NCI-H2029 treated with DMSO at 0.1 percent for 48 hours (cell line): ENCODE results near the gene TMED5.
"Not testable (repeated sequence)": the region's sequence is repeated elsewhere in the genome, so short reads cannot be mapped to it uniquely, and the experiment has no call there.

Source experiments
- DNase-seq: peaks from one replicate; lab custom pipeline; 2025; lab: John Stamatoyannopoulos, UW

The TMED5 gene

DNA sequence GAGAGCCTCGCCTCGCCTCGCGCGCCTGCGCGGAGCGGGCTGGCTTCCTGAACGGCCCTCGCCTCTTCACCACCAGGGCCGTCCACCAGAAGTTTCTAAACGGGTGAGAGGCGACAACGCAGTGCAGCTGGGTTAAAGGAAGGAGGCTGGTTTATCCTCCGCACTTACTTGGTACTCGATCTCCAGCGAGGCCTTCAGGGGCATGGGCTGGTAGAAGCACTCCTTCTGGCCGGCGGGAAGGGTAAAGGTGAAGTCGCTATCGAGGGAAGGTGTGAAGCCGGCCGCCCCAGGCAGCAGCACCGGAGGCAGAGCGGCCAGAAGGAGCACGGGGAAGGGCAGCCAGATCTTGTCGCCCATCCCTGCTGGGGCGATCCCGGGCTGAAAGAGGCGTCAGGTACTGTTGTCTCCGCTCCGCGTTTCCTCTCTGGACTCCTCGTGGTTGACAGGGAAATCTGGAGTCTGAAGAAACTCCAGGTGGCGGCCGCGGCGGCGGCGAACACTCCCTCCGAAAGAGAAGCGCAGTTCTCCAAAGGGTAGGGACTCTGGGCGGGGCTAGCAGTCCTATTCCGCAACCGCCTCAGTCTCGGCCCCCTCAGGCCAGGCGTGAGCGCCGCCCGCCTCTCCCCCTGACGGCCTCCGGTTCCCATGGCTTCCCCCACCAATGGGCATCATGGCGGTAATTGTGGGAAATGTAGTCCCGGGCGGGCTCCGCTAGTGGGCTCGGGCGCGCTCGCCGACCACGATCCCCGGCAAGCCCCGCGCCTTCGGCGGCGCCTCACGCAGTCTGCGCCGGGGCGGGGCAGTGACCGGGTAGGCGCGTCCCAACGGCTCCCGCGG is at the start of gene TMED5:
Gene TMED5, minus strand, starts transcription at position 528 of the 837 bp plus-strand sequence. Its CDS starts 171 bp downstream, at position 357.
- peak; percentile 97 for DNase-seq

DNA sequence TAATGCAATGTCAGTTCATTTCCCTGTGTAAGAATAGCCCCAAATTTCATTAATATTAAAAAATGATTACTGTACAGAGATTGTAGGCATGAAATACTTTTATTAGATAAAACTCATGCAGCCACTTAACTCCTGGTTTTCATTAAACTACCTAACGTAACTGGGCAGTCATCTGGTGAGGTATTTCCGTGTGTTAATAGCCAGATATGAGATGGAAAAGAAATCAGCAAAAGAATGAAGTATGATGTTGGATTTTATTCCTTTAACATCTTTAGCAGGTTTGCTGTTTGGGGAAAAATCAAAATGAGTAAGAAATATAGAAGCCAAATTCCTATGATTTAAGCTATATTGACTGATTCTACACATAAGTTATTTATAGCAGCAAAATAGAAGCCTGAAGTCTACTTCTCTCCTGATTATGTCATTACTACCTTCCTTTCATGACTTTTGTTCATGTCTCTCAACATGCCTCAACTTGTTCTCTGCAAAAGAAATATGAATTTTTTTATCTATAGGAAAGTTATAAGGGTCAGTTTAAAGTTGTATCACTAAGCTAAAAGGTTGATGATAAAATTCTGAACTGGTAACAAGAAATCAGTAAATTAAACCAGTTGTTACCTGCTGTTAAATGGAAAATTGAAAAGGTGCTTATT is 42.9 kb upstream of the TMED5 start:
- no peak for DNase-seq

DNA sequence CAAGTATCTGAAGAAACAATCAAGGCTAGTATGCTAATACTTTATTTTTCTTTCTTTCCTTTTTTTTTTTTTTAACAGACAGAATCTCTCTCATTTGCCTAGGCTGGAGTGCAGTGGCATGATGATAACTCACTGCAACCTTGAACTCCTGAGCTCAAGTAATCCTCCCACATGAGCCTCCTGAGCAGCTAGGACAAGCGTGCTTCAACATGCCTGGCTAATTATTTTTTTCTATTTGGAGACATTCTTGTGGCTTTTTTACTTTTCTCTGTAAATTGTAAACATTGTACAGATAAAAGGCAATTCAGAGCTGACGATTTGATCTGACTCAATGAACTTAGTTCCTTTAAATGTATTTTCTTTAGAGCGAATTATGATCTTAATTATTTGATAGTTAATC is 41.7 kb upstream of the TMED5 start:
- no peak for DNase-seq

DNA sequence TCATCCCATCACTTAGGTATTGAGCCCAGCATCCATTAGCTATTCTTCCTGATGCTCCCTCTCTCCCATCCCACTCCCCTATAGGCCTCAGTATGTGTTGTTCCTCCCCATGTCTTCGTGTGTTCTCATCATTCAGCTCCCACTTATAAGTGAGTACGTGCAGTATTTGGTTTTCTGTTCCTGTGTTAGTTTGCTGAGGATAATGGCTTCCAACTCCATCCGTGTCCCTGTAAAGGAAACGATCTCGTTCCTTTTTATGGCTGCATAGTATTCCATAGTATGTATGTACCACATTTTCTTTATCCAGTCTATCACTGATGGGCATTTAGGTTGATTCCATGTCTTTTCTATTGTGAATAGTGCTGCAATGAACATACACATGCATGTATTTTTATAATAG is 40.5 kb upstream of the TMED5 start:
- DNase-seq = not testable (repeated sequence)

DNA sequence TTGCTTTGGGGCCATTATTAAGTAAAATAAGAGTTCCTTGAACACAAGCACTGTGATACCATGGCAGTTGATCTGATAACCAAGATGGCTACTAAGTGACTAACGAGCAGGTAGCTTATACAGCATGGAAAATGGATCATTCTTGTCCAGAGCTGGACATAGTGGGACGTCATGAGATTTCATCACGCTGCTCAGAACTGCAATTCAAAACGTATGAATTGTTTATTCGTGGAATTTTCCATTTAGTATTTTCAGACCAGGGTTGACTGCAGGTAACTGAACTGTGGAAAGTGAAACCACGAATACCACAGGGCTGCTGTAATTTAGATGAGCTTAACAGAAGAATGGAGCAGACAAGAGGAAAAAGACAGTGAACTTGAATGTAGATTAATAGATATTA is 39.2 kb upstream of the TMED5 start:
- no peak for DNase-seq

DNA sequence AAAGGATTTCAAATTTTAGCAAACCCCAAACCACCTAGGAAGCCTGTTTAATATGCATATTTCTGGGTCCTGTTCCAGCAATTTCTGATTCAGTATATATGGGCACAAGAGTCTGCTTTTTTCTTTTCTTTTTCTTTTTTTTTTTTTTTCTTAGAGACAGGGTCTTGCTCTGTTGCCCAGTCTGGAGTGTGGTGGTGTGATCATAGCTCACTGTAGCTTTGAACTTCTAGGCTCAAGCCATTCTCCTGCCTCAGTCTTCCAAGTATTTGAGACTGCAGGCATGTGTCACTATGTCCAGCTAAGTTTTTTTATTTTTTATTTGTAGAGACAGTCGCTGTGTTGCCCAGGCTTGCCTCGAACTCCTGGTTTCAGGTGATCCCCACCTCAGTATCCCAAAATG is 35.1 kb upstream of the TMED5 start:
- no peak for DNase-seq

DNA sequence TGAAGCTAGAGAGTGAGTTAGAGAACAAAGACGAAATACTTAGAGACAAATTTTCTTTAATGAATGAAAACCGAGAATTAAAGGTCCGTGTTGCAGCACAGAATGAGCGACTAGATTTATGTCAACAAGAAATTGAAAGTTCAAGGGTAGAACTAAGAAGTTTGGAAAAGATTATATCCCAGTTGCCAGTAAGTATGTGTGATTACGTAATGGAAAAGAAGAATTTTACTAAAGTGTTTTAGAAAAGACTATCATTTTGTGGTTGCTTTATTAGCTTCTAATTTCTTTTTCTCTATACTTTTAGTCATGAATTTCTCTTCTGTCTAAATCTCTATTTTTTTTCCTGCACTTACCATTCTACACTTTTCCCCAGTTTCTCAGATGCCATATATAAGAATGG is 27.0 kb upstream of the TMED5 start:
- no peak for DNase-seq

DNA sequence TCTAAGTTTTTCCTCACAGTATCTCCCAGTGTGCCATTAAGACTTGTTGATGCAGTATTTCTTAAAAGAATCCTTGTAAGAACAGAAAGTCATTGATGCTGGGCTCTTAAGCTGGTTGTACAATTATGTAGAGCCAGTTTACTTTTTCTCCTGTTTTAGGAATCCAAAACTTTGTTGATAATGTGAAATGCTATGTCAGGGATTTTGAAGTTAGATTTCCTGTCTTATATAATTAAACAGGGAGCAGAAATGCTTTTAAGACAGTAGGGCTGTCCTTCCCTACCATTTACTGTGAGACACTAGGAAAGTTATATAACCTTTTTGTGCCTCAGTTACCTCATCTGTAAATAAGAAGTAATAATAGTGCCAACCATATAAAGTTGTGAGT is 26.3 kb upstream of the TMED5 start:
- no peak for DNase-seq

DNA sequence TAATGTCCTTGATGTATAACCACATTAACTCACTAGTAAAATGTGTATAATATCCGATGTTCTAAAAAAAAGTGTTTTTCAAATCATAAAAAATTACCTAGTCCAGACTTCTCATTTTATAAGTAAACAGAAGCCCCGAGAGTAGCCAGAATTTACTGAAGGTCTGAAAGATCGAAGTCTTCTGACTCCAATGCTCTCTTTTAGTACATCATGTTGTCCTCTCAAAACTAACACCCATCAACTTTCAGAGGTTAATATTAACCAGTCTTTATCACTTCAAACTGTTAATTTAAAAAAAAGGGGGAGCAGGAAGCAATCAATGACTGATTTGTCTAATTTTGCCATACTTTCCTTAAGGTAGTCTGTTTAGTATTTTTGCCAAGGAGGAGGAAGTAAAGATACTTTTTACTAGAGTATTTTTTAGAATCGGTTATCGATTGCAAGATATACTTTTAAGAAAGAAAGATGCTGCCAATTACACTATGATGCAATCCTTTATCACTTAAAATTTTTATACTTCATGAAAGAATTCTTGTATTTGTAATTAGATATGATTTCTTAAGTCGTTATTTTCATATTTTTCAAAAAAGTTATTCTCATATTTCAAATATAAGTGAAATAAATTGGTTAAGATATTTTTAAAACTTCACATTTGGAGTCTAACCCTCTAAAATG is 25.8 kb upstream of the TMED5 start:
- DNase-seq = no peak

DNA sequence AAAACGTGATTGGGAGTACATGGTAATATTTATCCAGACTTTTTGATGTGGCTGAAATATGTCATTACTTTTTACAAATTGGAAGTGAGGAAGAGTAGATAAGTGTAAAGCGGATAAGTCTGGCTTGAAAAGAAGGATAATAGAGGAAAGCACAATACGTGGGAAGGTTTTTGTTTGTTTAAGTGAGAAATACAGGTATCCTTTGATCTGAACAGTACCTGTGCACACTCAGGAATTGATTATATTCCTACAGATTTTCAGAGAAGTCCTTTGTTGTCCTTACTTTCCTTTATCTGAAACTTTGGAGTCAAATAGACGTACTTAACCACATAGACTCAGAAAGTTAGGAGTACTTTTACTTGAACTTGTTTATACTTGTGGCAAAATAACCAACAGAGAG is 20.5 kb upstream of the TMED5 start:
- no peak for DNase-seq

DNA sequence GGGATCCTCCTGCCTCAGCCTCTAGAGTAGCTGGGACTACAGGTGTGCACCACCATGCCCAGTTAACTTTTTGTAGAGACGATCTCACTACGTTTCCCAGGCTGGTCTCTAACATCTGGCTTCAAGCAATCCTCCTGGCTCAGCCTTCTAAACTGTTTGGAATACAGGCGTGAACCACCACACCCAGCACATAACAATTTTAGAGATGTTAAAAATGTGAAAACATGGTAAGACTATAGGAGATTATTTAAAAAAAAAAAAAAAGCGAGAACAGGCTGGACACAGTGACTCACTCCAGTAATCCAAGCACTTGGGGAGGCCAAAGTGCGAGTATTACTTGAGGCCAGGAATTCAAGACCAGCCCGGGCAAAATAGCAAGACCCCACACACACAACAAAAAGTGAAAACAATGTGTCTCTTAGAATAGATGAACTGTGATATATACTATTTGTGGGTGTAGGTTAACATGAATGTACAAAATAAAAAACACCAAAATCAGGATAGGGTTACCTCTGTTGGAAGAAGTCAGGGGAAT is 19.9 kb upstream of the TMED5 start:
- DNase-seq = no peak

DNA sequence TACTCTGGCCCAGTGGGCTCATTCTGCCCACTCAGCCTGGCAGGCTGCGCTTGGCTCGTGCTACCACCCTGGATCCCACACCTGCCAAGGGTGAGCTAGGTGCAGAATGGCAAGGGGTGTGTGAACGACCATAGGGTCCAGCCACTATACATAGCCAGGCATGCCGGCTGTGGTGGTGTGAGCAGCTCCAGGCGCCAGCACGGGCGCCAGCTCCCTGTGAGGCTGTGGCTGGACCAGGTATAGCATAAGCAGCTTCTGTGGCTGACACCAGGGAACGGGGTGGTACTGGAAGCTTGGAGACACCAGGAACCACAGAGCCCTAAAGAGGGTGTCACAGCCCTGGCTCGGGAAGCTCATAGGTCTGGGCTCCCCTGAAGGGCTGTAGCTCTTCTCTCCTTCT is 18.9 kb upstream of the TMED5 start:
- no peak for DNase-seq

DNA sequence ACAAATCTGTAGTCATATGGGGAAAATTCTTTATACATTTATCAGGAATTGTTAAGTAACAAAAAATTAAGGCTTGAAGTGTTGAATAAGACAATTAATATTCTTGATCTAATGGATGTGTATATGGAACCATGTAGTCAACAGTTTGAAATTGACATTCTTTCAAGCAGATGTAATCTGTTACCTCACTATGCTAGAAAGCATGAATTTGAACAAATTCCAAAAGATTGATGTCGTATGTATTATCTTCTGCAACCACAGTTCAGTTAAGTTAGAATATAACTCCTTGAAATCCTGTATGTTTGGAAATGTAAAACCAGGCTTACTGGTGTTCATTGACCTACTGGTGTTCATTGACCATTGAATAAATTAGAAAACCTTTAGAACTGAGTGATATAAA is 16.4 kb upstream of the TMED5 start:
- DNase-seq = no peak

DNA sequence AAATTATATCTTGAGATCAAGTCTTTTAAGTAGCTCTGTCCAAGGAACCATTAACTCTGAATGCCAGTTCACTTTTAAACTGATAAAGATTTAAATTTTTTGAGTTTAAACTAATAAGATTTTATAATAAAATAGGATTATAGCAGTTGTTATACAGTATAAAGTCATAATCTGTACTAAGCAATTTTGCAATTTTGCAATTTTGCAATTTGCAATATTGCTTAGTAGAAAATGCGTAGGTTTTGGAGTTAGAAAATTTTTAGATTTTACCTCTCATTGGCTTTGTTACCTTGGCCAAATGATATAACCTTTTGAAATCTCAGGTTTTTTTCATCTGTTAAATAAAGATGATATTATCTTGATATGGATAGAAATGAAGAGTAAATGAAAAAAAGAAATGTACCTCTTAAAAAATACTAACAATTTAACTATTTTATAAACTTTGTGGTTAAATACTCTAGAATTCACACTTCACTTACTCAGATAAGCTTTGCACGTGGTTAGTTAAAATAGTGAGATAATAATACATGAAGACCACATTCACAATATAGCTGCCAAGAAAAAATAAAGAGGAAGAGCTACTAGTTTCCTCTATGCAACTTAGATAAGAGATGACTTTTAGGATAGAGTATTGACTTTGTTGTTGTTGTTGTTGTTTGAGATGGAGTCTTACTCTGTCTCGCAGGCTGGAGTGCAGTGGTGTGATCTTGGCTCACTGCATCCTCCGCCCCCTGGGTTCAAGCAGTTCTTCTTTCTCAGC is 14.2 kb upstream of the TMED5 start:
- DNase-seq = no peak

DNA sequence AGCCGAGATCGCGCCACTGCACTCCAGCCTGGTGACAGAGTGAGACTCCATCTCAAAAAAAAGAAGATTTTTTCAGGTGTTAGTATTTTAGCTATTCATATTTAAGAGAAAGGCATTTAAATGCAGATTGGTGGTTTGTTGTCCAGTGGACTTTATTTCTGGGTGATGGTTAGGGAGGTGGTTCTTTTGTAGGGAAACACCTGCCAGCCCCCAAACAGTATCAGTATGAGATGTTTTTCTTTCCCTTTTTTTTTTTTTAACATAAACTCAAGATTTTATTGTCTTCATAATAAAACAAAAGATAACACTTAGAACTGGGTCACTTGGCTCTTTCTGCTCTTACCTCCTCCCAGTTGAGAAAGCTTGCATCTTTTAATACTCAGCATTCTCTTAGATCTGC is 10.2 kb upstream of the TMED5 start:
- no peak for DNase-seq

DNA sequence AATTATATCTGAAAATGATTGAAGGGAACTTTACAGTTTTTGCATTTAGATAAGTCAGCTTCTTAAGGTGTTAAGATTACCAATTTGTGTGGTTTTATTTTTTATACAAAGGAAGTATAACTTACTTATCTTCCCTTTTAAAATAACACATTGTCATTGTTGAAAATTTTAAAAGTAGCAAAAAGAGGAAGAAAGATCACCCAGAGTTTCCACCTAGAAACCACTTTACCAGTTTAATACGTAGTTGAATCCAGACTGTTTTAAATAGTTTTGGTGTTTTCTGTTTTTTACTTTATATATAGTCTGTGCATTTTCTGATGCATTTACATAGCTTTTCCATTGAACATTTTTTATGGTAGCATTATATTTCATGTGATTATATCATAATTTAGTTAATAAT is 6.5 kb upstream of the TMED5 start:
- no peak for DNase-seq

DNA sequence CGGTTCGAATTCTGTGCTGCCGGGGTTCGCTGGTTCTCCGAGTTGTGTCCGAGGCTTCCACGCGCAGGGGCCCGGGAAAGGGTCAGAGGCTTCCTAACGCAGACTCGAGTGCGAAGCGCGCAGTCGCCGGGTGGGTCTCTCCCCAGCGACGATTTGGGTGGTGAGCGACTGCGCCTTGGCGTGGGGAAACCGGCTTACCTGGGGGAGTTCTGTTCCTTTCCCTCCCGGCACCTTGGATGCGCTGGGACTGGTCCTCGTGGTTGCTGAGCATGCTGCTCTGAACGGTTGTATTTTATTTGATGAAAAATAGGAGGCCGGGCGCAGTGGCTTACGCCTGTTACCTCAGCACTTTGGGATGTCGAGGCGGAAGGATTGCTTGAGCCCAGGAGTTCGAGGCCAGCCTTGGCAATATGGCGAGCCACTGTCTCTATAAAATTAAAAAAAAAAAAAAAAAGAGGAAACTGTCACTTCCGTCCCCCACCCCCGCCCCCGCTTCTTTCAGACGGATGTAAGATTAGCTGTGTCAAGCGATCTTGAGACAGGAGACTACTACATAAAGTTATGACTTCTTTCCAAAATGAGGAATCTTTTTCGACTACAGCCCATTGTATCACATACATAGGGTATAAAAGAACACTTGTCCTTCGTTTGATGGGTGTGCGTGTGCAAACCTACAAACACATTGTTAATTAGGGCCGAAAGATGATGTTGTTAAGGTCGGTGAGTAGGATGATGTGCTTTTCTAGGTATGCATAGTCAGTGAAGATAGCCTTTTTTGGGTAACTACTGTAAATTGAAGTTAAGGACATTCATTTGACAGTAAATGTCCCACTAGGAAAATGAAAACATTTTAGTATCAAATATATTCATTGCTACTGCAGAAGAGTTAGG is 755 bp upstream of the TMED5 start, which contains the start of gene CCDC18:
Gene CCDC18, plus strand, starts transcription at position 2 of the 891 bp plus-strand sequence. CDS start 2,638 bp downstream, outside the sequence.
- no peak for DNase-seq

DNA sequence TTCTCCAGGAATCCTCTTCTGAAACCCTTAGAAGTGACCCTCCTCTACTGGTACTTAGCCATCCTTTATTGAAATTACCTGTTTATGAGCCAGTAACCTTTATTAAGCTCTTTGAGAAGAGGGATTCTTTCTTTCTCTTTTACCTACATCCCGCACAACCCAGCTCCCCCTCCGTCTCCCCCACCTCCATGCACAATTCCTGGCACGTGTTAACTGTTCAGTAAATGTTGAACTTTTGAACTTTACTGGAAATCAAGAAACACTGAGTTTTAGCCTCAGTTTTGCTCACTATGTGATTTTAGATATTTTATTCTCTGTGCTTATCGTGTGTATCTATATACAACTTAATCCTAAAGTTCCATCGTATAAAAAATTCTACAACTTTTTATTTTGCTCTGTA is 1.8 kb downstream of the TMED5 start:
- DNase-seq = no peak

DNA sequence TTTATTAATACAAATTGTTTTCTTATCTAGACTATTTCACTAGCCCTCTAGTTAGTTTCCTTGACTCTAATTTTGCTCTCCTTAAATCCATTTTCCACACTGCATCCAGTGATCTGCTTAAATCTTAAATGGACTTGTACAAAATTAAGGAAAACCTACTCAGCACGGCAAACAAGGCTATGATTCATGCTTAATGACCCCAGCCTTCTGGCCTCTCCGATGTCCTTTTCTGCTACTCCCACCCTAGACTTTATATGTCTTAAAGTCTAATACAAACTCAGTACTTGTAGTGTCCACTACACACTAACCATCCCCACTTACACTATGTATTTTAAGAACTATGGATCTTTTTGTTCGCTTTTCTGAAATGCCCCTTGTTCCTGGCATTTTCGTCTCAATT is 2.2 kb downstream of the TMED5 start:
- no peak for DNase-seq

DNA sequence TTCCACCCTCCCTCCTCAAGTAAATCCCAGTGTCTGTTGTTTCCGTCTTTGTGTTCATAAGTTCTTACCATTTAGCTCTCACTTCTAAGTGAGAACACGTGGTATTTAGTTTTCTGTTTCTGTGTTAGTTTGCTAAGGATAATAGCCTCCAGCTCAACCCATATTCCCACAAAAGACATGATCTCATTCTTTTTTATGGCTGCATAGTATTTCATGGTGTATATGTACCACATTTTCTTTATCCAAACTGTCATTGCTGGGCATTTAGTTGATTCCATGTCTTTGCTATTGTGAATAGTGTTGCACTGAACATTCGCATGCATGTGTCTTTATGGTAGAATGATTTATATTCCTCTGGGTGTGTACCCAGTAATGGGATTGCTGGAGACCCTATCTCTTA is 5.6 kb downstream of the TMED5 start:
- DNase-seq = not testable (repeated sequence)

DNA sequence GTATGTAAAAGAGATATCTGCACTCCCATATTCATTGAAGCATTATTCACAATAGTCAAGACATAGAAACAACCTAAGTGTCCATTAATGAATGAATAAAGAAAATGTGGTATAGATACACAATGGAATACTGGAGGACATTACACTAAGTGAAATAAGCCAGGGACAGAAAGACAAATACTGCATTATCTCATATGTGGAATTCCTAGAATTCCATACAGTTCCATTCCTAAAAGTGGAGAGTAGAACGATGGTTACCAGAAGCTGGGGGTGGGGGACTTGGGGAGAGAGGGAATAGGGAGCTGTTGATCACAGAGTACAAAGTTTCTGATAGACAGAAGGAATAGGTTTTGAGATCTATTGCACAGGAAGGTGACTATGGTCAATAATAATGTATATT is 7.4 kb downstream of the TMED5 start:
- no peak for DNase-seq
